Measurements from ENCODE around the gene TSFM.

- no peak for TF ChIP-seq PRRX2 (CRISPR knock-in tag; IDR thresholded peaks at IDR 0.05)
- TF ChIP-seq NR2C2 (CRISPR knock-in tag; IDR thresholded peaks at IDR 0.05), result no peak
- TF ChIP-seq, protein P1, sequence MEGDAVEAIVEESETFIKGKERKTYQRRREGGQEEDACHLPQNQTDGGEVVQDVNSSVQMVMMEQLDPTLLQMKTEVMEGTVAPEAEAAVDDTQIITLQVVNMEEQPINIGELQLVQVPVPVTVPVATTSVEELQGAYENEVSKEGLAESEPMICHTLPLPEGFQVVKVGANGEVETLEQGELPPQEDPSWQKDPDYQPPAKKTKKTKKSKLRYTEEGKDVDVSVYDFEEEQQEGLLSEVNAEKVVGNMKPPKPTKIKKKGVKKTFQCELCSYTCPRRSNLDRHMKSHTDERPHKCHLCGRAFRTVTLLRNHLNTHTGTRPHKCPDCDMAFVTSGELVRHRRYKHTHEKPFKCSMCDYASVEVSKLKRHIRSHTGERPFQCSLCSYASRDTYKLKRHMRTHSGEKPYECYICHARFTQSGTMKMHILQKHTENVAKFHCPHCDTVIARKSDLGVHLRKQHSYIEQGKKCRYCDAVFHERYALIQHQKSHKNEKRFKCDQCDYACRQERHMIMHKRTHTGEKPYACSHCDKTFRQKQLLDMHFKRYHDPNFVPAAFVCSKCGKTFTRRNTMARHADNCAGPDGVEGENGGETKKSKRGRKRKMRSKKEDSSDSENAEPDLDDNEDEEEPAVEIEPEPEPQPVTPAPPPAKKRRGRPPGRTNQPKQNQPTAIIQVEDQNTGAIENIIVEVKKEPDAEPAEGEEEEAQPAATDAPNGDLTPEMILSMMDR (IDR thresholded peaks at IDR 0.05), result no peak
- TF ChIP-seq ARID4B (CRISPR knock-in tag; IDR thresholded peaks at IDR 0.05; ENCODE audit: borderline replicate concordance), result no peak
- no peak for TF ChIP-seq SMAD3 (CRISPR knock-in tag; IDR thresholded peaks at IDR 0.05; ENCODE audit: borderline replicate concordance)
- TF ChIP-seq, protein P2, sequence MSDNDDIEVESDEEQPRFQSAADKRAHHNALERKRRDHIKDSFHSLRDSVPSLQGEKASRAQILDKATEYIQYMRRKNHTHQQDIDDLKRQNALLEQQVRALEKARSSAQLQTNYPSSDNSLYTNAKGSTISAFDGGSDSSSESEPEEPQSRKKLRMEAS (CRISPR knock-in tag; IDR thresholded peaks at IDR 0.05), result no peak
- no peak for TF ChIP-seq ATF3 (CRISPR knock-in tag; conservative IDR thresholded peaks at IDR 0.05)
- no peak for TF ChIP-seq CBFB (CRISPR knock-in tag; IDR thresholded peaks at IDR 0.05; ENCODE audit: low read depth)
- 0 out of 2 replicates have a peak, but pooled peaks have one; percentile 12 for TF ChIP-seq ZNF121 (CRISPR knock-in tag; IDR thresholded peaks at IDR 0.05)
These were observed 53.0 kb downstream of the TSFM start for GRCh38 chr12:57835366-57836288.
